ENCODE measurements around the gene DUOX2.

Gene DUOX2

GRCh38 chr15:45155739-45156138, 41.8 kb upstream of the DUOX2 start:
- no peak for TF ChIP-seq CTCF (IDR thresholded peaks at IDR 0.05; ENCODE audit: low read depth, low read length)
- no peak overlapping the region for H3K4me3 ChIP-seq (replicated peaks in 1 of 2; ENCODE audit: low read depth in 2 of 2, low read length in 2 of 2)
- DNase-seq (ENCODE audit: low read depth in 2 of 2) = no peak

- TF ChIP-seq CTCF (IDR thresholded peaks at IDR 0.05; ENCODE audit: low read depth, low read length) = no peak
These were observed 38.2 kb upstream of the DUOX2 start for GRCh38 chr15:45151998-45152828.

GRCh38 chr15:45150997-45151396, 37.0 kb upstream of the DUOX2 start:
- no peak for TF ChIP-seq CTCF (IDR thresholded peaks at IDR 0.05; ENCODE audit: low read depth, low read length)
- DNase-seq (ENCODE audit: low read depth in 2 of 2) = no peak
- no peak overlapping the region for H3K4me3 ChIP-seq (replicated peaks in 1 of 2; ENCODE audit: low read depth in 2 of 2, low read length in 2 of 2)

More at GRCh38 chr15:45151998-45152828, 38.2 kb upstream of the DUOX2 start:
- H3K4me3 ChIP-seq (replicated peaks in 1 of 2; ENCODE audit: low read depth in 2 of 2, low read length in 2 of 2) = no peak overlapping the region
- no peak for DNase-seq (ENCODE audit: low read depth in 2 of 2)

- TF ChIP-seq CTCF (IDR thresholded peaks at IDR 0.05; ENCODE audit: low read depth, low read length) = no peak
These were observed 36.5 kb upstream of the DUOX2 start for GRCh38 chr15:45150481-45150880.

GRCh38 chr15:45149060-45149459, 35.1 kb upstream of the DUOX2 start:
- no peak overlapping the region for H3K4me3 ChIP-seq (replicated peaks in 1 of 2; ENCODE audit: low read depth in 2 of 2, low read length in 2 of 2)
- DNase-seq (ENCODE audit: low read depth in 2 of 2) = no peak
- no peak for TF ChIP-seq CTCF (IDR thresholded peaks at IDR 0.05; ENCODE audit: low read depth, low read length)

More at GRCh38 chr15:45150481-45150880, 36.5 kb upstream of the DUOX2 start:
- no peak for DNase-seq (ENCODE audit: low read depth in 2 of 2)
- no peak overlapping the region for H3K4me3 ChIP-seq (replicated peaks in 1 of 2; ENCODE audit: low read depth in 2 of 2, low read length in 2 of 2)

- no peak overlapping the region for H3K4me3 ChIP-seq (replicated peaks in 1 of 2; ENCODE audit: low read depth in 2 of 2, low read length in 2 of 2)
- DNase-seq (ENCODE audit: low read depth in 2 of 2) = no peak
- no peak for TF ChIP-seq CTCF (IDR thresholded peaks at IDR 0.05; ENCODE audit: low read depth, low read length)
These were observed 34.4 kb upstream of the DUOX2 start for GRCh38 chr15:45148076-45149059.

Data from cardiac fibroblast (primary cell).